ENCODE results near the gene APOBEC3C.
"Not testable (repeated sequence)": the region's sequence is repeated elsewhere in the genome, so short reads cannot be mapped to it uniquely, and the experiment has no call there.

Gene APOBEC3C

DNA sequence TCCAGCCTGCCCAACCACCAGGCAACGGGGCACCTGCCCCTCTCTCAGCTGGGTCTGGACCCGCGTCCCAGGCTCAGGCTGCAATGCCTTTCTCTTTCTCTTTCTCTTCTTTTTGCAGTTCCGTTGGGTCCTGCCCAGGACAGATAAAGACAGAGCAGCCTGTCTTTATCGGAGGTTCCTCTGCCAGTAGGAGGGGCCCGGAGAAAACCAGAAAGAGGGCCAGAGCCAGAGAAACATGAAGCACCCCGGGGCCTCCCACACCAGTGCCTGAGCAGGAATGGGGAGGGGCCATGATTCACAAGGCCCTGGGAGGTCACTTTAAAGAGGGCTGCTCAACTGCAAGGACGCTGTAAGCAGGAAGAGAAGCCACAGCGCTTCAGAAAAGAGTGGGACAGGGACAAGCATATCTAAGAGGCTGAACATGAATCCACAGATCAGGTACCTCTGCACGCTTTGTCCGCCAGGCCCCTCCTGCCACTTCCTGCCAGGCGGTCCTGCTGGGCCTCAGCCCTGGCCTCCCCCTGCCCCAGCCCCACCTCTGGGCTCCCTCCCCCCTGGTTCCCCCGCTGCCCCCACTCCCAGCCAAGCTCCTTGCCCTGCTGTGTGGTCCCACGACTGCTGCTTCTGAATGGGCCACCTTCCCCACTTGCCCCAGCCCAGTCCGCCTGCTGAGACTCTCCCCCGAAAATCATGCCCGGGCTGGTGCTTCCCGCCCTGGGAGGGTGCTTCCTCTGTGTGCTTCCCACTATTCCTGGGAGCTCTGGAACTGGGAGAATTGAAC lies at the start of gene APOBEC3C:
Gene APOBEC3C (plus strand): TSS at position 316 of the 781 bp plus-strand sequence. CDS start 106 bp downstream, at position 422.
- DNase-seq (ENCODE audit: low read depth, low spot score): peak; percentile 27

DNA sequence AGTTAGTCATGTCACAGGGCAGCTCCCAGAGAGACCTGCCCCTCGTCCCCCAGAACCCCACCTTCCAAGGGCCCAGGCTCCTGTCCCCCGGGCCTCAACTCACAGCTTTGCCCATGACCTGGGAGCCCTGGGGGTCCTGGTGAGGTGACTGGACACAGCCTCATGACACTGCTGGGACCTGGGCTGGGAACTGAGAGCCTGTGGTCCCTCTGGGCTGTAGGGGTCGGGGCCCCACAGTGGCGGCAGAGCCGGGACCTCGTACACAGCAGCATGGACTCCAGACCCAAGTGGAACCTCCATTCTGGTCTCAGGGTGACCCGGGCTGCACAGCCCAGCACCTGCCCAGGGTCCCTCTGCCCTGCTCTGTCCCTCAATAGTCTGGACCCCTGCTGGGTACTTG lies 49.8 kb upstream of the APOBEC3C start:
- DNase-seq (ENCODE audit: low read depth, low spot score): no peak

DNA sequence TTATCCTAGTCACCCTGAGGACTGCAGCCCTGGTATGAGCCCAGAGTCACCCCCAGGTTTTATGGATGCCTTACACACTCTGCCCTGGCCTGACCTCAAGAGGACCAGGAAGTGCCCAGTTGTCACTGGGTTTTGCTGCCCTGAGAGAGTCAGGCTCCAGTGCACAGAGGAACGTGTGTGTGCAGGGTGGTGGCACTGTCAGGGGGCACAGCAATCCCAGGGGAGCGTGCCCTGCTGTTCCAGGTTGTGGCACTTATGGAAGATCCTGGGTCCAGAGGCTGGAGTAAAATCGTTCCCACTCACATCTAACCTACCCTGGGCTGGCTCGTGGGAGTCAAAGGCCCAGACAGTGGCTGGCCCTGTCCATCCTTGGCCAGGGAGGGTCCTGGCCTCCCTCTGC lies 49.1 kb upstream of the APOBEC3C start:
- no peak for DNase-seq (ENCODE audit: low read depth, low spot score)

DNA sequence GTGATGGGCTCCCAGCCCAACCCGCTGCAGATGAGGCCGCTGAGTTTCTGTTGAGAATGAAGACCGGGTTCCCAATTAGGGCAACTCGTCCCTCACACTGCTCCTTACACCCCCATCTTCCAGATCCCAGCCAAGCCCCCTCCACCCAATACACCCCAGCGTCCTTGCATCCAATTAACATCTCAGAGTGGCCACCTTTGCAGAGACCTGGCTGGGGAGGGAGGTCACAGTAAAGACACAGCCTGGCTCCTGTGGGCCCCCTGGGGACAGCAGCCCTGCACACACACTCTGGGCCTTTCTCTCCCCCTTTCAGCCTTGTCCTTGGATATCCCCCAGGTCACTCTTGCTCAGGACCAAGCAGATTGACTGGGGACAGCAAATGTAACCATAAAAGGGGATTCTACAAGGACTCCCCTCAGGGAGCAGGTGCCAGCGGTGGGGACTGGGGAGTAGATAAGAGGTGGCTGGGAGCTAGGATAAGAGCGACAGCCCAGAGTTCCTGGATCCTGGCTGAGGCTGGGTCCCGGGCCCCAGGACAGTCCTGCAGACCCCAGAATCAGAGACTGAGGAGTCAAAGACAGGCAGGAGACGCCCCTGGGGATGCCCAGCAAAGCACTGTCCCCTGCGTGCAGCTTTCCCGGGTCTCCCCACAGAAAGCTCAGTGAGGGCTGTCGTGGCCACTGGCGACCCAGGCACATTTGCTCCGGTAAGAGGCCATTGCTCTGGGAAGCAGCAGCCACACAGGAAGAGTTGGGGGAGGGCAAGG lies 48.3 kb upstream of the APOBEC3C start:
- no peak for DNase-seq (ENCODE audit: low read depth, low spot score)

DNA sequence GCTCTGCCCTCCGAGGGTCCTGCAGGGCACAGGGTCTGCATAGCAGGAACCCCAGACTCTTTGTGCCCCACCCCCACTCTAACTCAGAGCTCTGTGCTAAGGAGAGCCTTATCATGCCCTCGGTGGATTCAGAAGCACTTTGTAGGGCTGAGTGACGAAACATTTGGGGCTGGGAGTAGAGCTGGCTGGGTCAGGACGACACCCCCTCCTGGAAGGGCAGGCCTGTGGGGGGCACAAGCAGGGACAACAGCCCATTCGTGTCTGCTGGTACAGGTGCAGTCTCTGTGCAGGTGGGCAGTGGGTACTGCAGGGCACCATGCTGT lies 47.7 kb upstream of the APOBEC3C start:
- no peak for DNase-seq (ENCODE audit: low read depth, low spot score)

DNA sequence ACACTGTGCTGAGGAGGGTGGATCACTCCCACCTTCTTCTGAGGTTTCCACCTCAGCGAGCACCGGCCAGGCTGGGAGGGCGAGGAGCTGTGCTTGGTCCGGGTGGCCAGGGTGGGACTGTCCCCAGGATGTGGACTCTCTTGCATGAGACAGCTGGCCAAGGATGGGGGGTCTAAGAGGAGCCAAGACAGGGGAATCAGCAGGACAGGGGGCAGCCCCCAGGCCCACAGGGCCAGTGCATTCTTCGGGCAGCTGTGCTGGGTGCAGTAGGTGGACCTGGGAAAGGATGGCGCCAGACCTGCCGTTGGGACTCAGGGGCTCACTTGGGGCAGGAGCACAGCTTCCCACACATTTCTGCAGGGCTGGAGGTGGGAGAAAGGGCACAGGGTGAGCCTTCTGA lies 47.1 kb upstream of the APOBEC3C start:
- no peak for DNase-seq (ENCODE audit: low read depth, low spot score)

DNA sequence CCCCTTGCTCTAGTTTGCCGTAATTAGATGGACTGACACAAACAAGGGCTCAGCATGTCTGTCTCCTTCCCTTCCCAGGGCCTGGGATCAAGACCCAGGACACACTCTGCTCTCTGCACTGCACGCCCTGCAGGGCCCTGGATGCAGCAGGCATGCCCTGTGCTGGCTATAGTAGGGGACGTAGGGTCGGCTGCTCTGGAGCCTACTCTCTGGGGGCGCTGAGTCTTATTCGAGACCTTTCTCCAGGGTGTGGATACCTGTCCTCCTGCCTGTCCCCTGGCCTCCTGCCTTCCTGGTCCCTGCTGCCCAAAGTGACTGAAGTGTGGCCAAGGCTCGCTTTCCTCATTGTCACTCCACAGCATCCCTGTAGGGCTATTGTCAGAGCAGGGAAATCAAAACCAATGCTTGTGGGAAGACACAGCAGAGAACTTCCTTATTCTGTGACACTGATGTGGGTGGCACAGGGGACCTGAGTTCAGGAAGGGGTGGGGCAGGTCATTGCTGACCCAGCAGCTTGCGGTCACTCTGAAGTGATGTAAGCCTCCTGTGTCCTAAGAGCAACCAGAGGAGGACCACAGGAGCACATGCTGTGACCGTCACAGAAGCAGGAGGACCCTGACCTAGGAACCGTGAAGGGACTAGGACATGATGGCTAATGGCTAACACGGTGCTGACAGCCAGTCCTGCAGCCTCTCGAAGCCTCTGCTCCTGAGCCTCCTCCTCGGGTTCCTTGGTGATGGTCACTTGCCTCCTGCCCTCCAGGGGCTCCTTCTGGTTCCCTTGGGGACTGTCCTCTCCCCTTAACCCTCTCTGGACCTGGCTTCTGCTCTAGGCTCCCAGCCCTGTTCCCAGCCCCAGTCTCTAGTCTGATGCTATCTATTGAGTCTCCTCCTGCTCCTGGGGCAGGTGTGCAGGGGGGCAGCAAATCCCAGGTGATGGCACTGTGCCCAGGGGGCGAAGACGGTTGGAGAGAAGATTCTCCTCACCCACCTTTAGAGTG lies 46.3 kb upstream of the APOBEC3C start:
- no peak for DNase-seq (ENCODE audit: low read depth, low spot score)

DNA sequence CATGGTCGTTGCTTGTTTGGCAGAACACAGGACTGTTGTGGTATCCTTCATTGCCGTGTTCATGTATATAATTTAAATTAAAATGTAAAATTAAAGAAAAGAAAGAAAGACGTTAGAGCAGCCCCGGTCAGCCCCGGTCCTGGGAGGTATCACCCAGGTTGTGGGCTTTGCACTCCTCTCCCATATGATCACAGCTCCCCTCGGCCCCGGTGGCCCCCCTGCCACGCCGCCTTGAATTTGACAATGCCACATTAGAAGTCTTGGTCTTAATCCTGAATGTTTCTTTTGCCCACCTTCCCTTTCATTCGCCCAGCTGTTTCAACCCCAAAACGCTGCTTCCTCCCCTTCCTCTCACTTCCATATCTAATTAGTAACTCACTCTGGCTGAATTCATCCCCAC lies 45.3 kb upstream of the APOBEC3C start:
- no peak for DNase-seq (ENCODE audit: low read depth, low spot score)

DNA sequence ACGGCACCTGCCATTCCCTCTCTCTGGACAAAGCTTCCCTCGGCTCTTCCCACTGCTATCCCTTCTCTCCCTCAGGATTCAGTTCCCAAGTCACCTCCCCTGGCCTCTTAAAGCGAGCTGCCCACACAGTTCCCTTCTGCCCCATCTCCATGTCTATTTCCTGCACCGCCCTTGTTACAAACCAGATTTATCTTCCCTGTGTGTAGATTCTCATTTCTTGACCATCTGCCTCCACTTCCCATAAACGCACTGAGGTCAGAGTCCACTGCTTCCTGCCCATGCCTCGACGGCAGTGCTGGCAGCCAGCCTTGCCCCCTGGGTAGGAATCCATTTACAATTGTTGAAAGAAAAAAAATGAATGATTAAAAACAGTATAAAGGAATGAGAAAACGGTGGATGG lies 43.5 kb upstream of the APOBEC3C start:
- DNase-seq (ENCODE audit: low read depth, low spot score): no peak

DNA sequence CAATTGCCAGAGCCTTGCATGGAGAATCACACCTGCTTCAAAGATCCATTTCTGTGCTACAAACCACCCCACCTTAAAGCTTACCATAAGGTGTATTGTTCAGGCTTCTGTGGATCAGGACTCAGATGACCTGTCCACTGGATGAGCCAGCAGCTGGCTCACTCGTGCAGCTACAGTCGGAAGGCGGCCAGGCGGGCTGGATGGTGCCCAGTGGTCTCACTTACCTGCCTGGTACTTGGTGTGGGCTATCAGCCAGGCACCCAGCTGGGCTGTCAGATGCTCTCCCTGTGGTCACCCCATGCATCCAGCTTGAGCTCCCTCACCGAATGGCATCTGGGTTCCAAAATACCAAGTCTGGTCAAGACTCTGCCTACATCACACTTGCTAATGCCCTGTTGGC lies 42.9 kb upstream of the APOBEC3C start:
- DNase-seq (ENCODE audit: low read depth, low spot score): no peak

DNA sequence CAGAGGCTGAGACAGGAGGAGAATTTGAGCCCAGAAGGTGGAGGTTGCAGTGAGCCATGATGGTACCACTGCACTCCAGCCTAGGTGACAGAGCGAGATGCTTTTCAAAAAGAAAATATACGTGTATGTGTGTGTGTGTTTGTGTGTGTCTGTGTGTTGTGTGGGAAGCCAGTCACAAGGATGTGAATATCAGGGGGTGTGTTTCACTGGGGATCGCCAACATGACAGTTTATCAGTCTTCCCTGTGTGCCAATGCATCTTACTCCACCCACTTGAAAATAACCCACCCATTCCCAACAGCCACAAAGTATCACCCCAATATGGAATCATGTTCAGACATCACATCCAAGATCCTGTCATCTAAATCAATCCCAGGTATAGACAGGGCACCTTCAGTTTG lies 42.3 kb upstream of the APOBEC3C start:
- DNase-seq (ENCODE audit: low read depth, low spot score): no peak

DNA sequence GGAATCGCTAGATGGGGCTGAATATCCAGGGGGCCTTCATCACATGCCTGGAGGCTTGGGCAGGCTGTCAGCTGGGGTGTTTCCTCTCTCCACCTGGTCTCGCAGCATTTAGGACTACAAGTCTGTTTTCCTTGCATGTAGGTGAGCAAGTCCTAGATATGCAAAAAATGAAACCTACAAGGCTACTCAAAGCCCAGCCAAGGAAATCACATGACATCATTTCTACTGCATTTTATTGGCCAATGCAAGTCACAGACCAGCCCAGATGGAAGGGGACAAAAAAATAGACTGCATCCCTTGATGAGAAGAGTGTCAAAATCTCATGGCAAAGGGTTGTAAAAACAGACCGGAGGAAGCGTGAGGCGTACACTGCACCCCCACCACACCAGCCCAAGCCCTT lies 41.5 kb upstream of the APOBEC3C start:
- no peak for DNase-seq (ENCODE audit: low read depth, low spot score)

DNA sequence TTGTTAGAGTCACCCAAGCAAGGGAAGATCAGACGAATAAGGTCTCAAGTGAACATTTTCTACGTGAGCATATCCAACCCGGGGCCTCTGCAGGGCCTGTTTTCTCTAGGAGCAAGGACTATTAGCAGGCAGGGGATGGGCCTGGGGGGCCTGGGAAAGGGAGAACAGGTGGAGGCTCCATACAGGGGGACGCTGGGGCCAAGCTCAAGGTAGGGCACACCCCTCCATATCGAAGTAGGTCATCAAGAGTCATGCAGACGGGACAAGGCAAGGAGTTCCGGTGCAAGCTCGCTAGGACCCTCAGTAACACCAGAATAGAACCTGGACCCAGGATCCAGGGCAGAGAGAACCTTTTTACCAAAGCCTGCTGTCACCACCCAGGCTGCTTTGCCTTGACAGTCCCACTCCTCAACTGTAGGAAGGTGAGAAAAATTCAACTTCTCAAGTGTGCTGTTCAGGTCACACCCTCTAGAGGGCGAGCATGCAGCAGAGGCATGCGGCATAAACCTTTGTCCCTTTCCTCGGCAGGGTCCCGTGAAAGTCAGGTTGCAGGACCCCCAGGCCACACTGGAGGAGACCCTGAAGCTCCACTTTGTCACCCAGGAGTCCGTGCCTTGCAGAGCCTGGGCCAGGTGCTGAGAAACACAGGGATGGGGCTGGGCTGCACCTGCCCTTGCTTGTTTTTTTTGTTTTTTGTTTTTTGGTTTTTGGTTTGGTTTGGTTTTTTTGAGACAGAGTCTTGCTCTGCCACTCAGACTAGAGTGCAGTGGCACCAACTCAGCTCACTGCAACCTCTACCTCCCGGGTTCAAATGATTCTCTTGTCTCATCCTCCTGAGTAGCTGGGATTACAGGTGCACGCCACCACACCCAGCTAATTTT lies 40.5 kb upstream of the APOBEC3C start:
- no peak for DNase-seq (ENCODE audit: low read depth, low spot score)

DNA sequence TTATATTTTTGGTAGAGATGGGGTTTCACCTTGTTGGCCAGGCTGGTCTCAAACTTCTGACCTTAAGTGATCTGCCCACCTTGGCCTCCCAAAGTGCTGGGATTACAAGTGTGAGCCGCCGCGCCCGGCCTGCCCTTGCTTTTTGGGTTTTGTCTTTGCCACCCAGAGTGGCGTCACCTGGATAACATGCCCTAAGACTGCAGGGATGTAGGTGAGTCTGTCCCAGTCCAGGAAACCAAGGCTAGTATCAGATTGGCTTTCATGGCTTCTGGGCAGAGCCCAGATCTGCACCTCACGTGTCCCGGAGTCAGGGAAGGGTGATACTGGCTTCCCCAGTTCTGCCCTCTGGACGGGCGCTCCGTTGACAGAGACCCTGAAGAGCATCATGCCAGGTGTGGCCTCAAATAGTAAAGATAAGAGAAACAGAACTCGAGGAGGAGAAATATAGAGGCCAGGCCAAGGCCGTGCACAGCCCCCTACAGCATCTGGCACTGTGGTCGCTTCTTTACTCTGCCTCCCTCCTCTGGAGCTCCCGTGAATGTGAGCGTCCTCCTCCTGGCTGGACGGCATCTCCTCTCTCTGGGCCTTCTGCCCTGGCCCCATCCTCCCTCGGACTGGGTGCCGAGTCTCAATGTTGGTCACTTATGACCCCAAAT lies 39.8 kb upstream of the APOBEC3C start:
- DNase-seq (ENCODE audit: low read depth, low spot score): no peak

DNA sequence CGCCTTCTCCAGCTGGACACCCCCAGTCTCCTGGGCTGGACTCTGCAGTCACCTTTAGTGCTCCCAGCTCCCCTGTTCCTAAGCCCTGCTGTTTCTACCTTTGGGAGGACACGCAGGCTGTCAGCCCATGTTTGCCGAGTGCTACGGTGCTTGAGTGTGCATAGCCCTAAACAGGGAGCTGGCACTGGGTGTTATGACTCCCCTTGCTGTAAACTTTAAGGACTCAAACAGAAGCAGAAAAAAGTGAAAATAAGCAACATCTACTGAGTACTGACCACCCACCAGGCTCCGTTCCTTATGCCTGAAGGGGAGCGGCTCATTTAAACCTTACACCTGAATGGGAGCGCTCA lies 39.3 kb upstream of the APOBEC3C start:
- no peak for DNase-seq (ENCODE audit: low read depth, low spot score)

DNA sequence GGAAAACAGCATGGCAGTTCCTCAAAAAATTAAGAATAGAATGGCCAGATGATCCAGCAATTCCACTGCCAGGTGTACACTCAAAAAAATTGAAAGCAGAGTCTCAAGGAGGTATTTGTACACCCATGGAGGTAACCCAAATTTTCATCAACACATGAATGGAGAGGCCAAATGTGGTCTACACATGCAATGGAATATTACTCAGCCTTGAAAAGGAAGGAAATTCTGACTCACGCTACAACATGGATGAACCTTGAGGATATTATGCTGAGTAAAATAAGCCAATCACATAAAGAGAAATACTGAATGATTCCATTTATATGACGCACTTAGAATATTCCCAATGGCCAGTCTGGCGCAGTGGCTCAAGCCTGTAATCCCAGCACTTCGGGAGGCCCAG lies 36.8 kb upstream of the APOBEC3C start:
- DNase-seq (ENCODE audit: low read depth, low spot score): not testable (repeated sequence)

DNA sequence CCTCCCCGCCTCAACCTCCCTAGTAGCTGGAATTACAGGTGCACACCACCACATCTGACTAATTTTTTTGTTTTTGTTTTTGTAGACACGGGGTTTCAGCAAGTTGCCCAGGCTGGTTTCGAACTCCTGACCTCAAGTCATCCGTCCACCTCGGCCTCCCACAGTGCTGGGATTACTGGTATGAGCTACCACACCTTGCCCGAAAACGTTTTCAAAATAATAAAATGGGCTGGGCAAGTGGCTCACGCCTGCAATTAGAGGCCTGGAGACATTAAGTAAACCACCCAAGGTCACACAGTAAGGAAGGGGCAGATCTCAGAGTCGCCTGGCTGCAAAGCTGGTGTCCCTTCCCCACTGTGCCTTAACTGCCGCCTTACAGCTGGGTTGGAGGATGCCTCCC lies 33.5 kb upstream of the APOBEC3C start:
- not testable (repeated sequence) for DNase-seq (ENCODE audit: low read depth, low spot score)

DNA sequence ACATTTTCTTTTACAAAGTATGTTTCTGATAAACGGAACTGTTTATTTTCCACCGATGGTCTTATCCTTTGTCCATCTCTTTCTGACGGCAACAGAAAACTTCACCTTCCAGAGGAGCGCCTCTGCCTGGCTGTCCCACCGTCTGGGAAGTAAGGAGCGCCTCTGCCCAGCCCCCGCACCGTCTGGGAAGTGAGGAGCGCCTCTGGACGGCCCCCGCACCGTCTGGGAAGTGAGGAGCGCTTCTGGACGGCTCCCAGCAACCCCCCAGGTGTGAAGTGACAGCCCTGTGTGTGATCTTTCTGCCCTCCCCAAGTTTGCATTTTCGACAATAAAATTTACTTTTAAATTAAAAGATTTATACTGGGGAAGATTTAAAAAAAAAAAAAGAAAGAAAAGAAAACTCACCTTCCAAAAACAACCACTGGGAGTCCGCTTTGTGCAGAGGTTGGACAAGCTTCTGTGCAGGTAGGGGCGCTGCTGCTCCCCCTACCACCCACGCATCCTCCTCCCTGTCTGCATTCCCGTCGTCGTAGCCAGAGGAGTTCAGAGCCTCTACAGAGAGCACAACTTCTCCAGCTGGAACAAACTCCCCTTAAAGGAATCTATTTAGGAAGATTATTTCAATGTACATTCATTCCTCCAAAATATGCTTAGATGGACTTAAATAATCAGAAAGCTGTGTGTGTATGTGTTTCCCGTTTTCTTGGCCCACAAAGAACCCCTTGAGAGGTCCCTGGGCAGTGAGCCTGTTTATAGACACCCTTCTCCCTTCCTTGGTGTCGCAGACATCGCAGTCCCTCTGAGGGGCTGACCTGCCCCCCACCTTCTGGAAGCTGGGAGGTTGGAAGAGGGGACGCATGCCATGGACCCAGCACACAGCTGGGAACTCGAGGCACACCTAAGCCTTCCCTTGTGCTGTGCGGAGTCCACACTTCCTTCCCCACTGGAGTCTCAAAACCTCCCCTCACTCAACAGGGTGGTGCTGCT lies 32.8 kb upstream of the APOBEC3C start:
- DNase-seq (ENCODE audit: low read depth, low spot score): no peak
